Renal cortical epithelial cell (primary cell): ENCODE measurements around the gene CLEC9A. TPM values are rescaled to one million over a fixed set of nuclear protein-coding genes. Genes with fewer than 3 reads are reported as not detected.
"Not testable (repeated sequence)": the region's sequence is repeated elsewhere in the genome, so short reads cannot be mapped to it uniquely, and the experiment has no call there.

Source experiments
- DNase-seq: peaks from one replicate; pipeline ENCODE4 v3.0.0-alpha.2; 2011; ENCODE audit warnings: low read depth
- total RNA-seq: library from RNA; depleted of rRNA; stranded (reverse); fragments of >200 nt; gene quantifications from 2 replicates; pipeline ENCODE4 v1.2.3, GENCODE V29; 2014

Gene CLEC9A
- total RNA-seq: not detected in 2 replicates

- no peak for DNase-seq
Measured at GRCh38 chr12:10030446-10030845, at the start of gene CLEC9A. CLEC9A (plus strand) TSS chr12:10030682; CDS start chr12:10052688, 22,006 bp downstream.

GRCh38 chr12:9991876-9992275 is 38.6 kb upstream of the CLEC9A start:
- DNase-seq: no peak

GRCh38 chr12:9992296-9992695 is 38.2 kb upstream of the CLEC9A start:
- no peak for DNase-seq

GRCh38 chr12:9999016-9999415 is 31.5 kb upstream of the CLEC9A start, which contains the start of gene CLEC1B:
CLEC1B (minus strand) TSS chr12:9999121; CDS start chr12:9999100, 21 bp downstream.
- DNase-seq: no peak

DNA sequence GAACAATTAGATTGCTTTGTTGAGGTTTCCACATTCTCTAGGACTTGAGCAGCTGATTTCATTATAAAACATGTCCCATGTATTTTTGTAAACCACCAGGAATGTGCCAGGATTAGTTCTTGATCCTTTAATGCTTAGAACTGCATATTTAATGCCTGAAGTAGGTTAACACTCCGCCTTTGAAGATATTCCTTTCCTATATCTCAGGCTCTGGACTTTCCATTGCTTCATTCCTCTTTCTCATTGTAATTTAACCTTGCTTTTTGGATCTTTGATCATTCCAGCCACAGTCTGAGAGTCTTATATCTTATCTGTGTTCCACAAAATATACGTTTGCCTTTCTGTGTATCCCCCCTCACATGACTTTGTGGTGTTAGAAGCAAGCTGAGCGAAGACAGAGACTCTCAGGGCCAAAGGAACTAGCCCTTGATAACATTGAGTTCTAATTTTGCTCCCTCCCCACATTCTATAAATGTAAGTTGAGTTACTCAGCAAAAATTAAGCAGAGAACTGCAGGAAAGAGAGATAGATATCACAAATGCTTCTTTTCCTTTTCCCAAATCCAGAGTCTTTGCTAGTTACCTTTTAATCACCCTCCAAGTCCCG is 29.2 kb upstream of the CLEC9A start:
- DNase-seq: no peak

- DNase-seq: no peak
Measured at GRCh38 chr12:10012630-10013330, 17.7 kb upstream of the CLEC9A start.

DNA sequence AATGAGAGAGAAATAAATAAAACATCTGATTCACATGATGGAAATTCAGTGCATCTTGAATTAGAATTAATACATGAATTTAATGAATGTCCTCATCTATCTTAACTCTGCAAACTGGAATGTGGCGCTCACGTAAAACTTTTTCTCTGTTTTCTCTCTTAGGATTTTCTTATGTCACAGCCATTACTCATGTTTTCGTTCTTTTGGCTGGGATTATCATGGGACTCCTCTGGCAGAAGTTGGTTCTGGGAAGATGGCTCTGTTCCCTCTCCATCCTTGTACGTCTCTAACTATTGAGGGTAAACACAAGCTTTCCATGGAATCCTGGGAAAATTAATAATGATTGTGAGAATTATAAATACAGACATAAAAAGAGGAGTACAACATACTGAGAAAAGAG is 15.0 kb upstream of the CLEC9A start:
- DNase-seq: no peak

DNA sequence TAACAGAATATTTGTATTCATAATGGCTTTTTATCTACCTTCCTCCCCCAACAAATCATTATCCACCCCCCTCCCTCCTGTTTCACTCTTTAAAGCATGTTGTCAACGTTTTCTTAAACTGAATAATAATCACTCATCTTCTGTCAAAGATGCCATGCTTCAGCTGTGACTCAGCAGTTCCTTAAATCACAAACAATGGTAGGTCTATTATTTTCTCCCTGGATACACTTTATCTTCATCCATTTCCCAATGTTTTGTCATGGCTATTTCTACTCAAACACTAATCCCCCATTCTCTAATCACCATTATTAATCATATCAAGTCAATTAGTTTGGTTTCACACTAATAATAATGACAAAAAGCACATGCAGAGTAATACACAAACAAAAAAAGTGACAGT is 13.6 kb upstream of the CLEC9A start:
- DNase-seq: peak; percentile 6

GRCh38 chr12:10018386-10018785 is 12.1 kb upstream of the CLEC9A start:
- DNase-seq: no peak

GRCh38 chr12:10021342-10021741 is 9.1 kb upstream of the CLEC9A start:
- no peak for DNase-seq

DNA sequence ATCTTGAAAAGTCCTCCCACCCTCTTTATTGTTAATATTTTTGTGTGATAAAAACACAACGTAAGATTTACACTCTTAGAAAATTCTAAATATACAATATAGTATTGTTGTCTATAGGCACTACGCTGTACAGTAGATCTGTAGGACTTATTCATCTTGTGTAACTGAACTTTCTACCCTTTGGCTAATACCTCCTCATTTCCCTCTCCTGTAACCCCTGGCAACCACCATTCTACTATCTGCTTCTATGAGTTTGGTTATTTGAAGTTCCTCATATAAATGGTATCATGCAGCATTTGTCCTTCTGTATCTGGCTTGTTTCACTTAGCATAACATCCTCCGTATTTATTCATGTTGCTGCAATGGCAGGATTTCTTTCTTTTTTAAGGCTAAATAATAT is 5.2 kb upstream of the CLEC9A start:
- no peak for DNase-seq

- DNase-seq: not testable (repeated sequence)
Measured at GRCh38 chr12:10026666-10027065, 3.8 kb upstream of the CLEC9A start.

DNA sequence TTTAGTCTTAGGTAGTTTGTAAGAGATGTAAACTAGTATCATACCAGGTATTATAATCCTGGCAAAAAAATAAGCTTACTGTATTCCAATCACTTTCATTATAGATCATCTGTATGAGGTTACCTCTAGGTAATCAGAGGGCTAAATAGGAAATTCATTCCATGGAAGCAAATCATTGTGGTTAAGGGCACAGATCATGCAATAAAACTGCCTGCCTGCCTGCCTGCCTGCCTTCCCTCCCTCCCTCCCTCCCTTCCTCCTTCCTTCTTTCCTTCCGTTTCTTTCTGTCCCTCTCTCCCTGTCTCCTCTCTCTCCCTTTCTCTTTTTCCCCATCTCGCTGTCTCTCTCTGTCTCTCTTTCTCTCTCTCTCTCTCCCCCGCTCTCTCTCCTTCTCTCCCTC is 3.2 kb upstream of the CLEC9A start:
- no peak for DNase-seq

DNA sequence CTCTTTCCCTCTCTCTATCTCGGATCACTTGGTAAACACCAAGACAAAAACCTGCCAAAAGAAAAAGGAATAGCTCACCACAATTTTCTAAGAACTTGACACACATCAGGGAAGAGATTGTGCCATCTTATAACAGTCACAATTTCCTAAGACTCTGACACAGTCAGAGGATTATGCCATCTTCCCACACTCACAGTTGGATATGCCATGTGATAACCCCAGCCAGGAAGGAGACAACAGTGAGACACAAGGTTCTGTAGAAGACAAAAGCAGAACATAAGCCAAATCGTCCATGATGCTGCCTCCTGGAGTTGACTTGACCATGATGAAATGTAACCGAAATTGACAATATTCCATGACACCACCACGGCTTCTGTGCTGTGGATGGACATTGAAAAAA is 2.8 kb upstream of the CLEC9A start:
- DNase-seq: peak; percentile 28

DNA sequence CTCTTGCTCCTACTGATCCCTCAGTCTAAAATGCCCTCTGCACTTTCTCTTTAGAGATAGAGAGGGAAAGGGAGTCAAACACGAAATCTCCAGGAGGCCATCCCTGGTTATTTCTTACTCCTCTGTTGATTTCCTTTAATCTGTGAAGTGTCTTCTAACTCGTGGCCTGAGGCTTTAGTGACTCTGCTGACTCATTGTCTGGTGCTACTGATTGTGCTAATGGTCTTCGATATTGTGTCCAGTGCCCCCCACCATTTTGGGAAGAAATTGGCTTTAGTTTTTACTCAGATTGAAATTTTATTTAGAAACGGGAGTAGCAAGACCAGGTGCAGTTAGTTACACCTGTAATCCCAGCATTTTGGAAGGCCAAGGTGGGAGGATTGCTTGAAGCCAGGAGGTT is 839 bp downstream of the CLEC9A start:
- DNase-seq: no peak

DNA sequence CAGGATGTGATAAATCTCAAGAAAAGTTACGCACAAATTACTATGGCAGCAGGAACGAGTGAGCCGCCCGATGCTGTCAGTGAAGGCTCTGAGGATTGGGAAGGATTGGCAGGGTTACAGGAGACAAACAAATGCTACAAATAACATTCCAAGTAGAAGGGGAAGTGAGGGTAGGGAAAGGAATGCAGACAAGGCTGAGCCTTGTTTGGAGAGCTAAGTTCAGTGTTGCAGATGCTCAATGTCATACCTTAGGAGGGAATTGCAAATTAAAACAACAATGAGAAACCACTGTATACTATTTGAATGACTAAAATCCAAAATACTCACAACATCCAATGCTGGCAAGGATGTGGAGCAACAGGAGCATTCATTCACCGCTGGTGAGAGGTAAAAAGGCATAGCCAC is 1.3 kb downstream of the CLEC9A start:
- no peak for DNase-seq

DNA sequence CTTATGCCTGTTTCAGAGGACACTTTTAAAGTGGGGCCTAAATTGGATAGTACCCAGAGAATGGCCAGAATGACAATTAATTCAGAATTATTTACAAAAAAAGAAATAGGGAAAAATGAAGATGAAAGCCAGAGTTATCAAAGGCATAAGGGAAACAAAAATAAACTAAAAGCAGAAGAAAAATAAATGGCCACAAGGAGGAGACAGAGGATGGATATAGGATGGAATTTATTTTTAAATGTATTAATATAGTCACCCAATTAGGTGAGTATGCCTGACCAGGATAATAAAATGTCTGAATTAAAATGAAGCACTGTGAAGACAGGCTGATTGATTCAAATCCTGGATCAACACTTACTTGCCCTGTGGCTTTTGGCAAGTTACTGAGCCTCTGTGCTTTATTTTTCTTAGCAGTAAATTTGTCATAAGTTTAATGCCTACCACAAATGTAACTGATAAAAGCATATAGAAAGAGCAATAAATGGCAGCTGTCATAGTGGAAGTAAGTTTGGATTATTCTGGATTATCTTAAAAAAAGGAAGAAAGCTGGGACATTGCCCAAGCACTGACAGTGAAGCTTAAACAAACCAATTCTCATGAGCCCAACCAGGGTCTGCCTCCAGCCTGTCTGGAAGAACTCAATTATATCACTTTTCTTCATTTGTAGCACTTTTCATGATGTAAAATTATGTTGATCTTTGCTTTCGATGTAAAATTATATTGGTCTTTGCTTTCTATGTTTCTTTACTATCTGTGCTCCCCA is 3.5 kb downstream of the CLEC9A start:
- DNase-seq: no peak

DNA sequence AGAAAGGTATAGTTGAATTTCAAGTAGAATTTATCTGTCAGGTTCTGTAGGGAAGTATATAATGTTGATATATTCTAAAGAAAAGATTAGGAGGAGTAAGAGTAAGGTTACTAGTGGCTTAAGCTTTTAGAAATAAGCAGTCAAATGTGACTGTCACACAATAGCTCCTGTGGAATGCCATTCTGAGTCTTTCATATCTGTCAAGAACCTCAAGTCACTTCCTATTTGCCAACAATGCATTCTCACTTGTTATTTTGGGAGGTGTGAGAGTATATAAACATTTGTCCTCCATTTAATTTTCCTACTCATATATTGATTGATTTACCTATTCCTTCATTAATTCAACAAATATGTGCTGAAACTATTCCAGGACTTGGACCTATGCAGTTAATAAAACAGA is 11.7 kb downstream of the CLEC9A start:
- DNase-seq: no peak

DNA sequence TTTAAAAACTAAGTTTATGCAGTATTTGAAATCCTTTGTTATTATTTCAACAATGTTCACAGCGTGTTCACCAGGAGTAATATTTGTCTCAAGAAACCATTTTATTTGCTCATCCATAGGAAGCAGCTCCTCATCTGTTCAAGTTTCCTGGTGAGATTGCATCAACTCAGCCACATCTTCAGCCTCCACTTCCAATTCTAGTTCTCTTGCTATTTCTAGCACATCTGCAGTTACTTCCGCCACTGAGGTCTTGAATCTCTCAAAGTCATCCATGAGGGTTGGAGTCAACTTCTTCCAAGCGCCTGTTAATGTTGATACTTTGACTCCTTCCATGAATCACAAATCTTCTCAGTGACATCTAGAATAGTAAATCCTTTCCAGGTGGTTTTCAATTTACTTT is 18.0 kb downstream of the CLEC9A start:
- no peak for DNase-seq

GRCh38 chr12:10052193-10052913 is 21.9 kb downstream of the CLEC9A start:
- DNase-seq: no peak

DNA sequence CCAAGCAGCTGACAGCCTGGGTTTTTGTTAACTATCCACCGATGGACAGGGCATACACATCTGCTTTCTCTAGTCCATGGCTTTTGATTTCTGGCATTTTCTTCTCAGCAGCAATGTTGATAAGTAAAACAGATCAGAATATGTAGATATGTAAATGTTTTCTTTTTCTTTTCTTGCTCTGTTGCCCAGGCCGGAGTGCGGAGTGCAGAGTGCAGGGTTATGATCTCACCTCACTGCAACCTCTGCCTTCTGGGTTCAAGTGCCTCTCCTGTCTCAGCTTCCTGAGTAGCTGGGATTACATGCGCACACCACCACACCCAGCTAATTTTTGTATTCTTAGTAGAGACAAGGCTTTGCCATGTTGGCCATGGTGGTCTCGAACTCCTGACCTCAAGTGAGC is 27.9 kb downstream of the CLEC9A start:
- DNase-seq: no peak

- DNase-seq: no peak
Measured at GRCh38 chr12:10065241-10065640, 34.8 kb downstream of the CLEC9A start.
